ENCODE results near the gene ADAMTSL4. TPM values are rescaled to one million over a fixed set of nuclear protein-coding genes. Genes with fewer than 3 reads are reported as not detected.
"Not testable (repeated sequence)": the region's sequence is repeated elsewhere in the genome, so short reads cannot be mapped to it uniquely, and the experiment has no call there.

Gene ADAMTSL4
- total RNA-seq, 1 experiment from 2014 or later, result 0.60 TPM

DNA sequence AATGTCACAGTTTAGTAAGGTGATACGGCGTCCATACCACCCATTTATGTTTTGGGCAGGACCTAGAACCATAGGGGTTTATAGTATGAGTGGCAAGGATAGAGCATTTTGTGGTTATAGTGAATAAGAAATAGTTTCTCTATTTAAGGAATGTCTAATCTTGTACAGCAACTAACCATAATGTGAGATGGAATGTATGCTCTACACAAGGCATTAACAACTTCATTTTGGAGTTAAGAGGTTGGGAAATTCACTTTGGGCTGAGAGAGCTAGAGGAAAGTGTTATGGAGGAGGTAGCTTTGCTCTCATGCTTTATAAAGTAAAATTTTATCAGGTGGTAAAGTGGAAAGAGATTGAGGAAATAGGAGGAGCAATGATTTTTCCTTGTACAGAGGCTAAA, 33.2 kb downstream of the ADAMTSL4 start:
- no peak for DNase-seq (ENCODE audit: low read depth)

DNA sequence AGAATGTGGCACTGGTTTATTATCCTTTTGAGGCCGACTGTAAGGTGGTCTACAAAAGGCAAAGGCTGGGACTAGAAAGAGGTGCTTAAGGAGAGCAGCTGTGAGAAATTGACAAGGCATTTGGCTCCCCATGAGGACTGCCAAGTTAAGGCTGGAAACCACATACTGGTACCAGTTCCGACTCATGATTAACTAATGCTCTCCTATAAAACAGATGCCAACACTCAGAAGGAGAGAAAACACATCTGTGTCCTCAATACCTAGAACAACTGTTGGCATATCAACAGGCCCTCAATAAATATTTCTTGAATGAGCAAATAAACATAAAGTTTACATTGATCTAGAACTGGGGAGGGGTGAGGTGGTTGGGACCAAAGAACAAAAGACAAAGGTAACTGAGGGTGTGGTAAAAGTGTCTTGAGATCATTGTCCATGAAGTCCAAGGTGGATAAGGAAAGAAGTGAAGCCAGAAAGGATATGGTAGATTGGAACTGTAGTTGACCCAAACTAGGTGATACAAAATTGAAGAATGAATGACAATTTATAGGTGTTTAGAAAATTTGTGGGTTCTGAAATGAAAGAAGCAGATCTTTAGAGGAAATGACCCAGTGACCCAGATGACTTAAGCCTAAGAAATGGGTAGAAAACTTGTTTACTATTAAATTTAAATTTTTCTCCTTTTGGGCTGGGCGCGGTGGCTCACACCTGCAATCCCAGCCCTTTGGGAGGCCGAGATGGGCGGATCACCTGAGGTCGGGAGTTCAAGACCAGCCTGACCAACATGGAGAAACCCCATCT, 47.1 kb downstream of the ADAMTSL4 start:
- DNase-seq (ENCODE audit: low read depth), result peak; percentile 38

DNA sequence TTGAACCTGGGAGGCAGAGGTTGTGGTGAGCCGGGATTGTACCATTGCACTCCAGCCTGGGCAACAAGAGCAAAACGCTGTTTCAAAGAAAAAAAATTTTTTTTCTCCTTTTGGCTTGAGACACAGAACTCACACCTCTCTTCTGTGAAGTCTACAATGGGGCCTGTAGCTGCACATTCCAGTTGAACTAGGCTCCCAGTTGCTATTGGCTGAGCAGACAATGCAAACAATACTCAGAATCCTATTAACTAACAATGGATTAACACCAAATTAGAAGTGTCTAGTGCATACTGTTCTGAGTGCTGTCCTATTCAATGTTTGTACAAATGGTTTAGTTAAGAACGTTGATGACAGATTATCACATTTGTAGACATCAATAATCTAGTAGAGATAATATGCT, 47.8 kb downstream of the ADAMTSL4 start:
- no peak for DNase-seq (ENCODE audit: low read depth)

DNA sequence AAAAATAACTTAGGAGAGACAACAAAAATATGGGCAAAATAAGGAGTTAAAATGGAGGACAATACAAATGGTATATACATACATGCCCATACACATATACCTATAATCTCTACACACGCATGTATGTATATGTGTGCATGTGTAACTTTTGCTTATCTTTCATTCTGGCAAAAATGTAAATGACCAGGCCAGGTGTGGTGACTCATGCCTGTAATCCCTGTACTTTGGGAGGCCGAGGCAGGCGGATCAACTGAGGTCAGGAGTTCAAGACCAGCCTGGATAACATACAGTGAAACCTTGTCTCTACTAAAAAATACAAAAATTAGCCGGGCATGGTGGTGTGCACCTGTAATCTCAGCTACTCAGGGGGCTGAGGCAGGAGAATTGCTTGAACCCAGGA, 49.1 kb downstream of the ADAMTSL4 start:
- DNase-seq (ENCODE audit: low read depth), result not testable (repeated sequence)

DNA sequence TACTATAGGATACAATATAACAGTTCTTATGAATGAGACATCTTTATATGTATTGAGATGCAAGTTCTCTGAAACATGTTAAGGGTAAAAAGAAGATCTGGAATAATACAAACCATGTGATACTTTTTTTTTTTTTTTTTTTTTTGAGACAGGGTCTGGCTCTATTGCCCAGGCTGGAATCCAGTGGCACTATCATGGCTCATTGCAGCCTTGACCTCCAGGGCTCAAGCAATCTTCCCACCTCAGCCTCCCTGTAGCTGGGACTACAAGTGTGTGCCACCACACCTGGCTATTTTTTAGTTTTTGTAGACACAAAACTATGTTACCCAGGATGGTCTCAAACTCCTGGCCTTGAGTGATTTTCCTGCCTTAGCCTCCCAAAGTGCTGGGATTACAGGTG, 52.3 kb downstream of the ADAMTSL4 start:
- no peak for DNase-seq (ENCODE audit: low read depth)

DNA sequence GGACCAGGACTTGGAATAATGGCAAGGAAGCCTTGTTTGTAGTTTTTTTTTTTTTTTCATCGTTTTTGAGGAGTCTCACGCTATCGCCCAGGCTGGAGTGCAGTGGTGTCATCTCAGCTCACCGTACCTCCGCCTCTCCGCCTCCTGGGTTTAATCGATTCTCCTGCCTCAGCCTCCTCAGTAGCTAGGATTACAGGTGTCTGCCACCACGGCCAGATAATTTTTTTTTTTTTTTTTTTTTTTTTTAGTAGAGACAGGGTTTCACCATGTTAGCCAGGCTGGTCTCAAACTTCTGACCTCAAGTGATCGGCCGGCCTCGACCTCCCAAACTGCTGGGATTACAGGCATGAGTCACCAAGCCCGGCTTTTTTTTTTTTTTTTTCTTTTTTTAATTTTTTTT, 53.2 kb downstream of the ADAMTSL4 start:
- not testable (repeated sequence) for DNase-seq (ENCODE audit: low read depth)

DNA sequence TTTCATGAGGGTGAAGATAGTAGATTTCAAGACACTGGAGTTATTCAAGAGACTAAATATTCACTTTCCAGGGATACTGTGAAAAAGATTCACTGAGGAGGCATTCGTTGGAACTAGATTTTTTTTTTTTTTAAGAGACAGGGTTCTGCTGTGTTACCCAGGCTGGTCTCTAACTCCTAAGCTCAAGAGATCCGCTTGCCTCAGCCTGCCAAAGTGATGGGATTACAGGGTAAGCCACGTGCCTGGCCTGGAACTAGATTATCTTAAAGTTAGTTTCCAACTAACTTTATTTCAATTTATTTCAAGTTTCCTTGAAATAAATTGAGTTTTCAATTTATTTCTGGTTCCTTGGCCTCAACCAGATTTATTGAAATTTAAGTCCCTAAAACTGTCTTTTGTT, 54.5 kb downstream of the ADAMTSL4 start:
- no peak for DNase-seq (ENCODE audit: low read depth)

DNA sequence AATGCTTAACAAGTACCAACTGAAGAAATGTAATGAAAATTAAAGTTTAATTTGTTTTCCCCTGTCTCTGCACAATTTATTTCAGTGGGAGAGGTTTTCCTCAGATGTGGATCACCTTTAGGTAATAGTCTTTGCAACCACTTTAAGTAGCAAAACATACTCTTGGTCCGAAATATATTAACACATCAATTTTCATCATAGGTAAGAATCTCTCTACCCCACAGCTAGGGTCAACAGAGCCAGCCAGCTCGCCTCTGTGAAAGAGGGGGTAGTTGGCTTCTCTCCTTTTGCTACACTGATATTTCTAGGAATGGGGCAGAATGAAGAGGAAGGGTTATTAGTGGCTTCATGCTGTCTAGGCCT, 55.0 kb downstream of the ADAMTSL4 start:
- DNase-seq (ENCODE audit: low read depth), result no peak

DNA sequence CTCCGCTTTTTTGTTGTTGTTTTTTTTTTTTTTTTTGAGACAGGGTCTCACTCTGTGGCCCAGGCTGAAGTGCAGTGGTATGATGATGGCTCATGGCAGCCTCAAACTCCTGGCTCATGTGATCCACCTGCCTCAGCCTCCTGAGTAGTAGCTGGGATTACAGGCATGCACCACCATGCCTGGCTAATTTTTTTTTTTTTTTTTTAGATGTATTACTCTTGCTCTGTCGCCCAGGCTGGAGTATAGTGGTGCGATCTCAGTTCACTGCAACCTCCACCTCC, 56.2 kb downstream of the ADAMTSL4 start:
- not testable (repeated sequence) for DNase-seq (ENCODE audit: low read depth)

DNA sequence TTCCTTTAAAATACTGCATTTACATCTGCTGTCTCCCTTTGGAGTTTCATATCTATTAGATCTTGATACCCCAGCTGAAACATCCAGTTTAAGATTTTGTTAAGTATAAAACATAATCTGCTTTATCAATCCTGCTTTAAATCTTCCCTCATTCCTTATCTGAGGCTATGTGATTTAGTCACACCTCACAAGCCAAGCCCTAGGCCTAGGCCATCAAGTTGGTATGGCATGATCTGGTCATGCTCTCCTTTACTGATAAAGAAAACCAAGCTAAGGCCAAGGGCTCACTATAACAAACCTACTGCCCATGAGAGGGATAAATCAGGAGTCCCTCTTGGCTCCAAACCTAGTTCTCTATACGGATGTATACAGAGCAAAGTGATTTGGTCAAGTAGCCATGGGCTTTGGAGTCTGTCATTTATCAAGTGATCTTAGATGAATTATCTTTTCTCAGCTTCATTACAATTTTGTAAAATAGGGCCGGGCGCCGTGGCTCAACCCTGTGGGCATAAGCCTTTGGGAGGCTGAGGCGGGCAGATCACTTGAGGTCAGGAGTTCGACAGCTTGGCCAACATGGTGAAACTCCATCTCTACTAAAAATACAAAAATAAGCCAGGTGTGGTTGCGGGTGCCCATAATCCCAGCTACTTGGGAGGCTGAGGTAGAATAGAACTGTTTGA, 57.4 kb downstream of the ADAMTSL4 start:
- no peak for DNase-seq (ENCODE audit: low read depth)

DNA sequence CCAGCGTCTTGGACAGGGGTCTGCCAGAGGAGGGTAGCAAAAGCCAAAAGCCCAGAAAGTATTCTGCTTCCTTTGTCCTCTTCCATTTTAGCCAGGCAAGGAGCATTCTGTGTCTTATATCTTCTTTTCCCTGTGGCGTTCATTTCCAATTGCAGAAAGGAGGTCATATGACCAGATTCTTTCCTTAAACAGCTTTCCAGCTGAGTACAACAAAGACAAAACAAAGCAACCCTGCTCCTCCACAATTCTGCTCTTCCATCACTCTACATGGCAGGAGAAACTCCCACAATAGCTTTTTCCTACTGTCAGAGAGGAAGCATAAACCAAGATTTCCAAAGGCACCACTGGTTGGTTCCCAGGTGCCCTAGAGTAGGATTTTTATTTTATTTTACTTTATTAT, 60.5 kb downstream of the ADAMTSL4 start:
- DNase-seq (ENCODE audit: low read depth), result no peak

Other genes starting within 250 kb of the ADAMTSL4 start
- gene PRPF3, start 227.9 kb upstream of the ADAMTSL4 start, total RNA-seq (2014; rRNA removed; shearing (Covaris generic)), result 37.9 and 40.5 TPM in 2 replicates
- gene RPRD2, start 185.3 kb upstream of the ADAMTSL4 start, total RNA-seq (2014; rRNA removed; shearing (Covaris generic)), result 7.7 and 10.3 TPM in 2 replicates
- gene TARS2, start 62.0 kb upstream of the ADAMTSL4 start, total RNA-seq (2014; rRNA removed; shearing (Covaris generic)), result 16.2 and 32.4 TPM in 2 replicates
- gene ECM1, start 41.3 kb upstream of the ADAMTSL4 start, total RNA-seq (2014; rRNA removed; shearing (Covaris generic)), result 110 and 139 TPM in 2 replicates
- gene FALEC, start 33.7 kb upstream of the ADAMTSL4 start, total RNA-seq (2014; rRNA removed; shearing (Covaris generic)), result not detected in 2 replicates
- 119 and 124 TPM in 2 replicates for gene MCL1, start 30.2 kb downstream of the ADAMTSL4 start, total RNA-seq (2014; rRNA removed; shearing (Covaris generic))
- 75.2 and 85.5 TPM in 2 replicates for gene ENSA, start 80.2 kb downstream of the ADAMTSL4 start, total RNA-seq (2014; rRNA removed; shearing (Covaris generic))
- gene GOLPH3L, start 147.7 kb downstream of the ADAMTSL4 start, total RNA-seq (2014; rRNA removed; shearing (Covaris generic)), result 9.3 and 9.4 TPM in 2 replicates
- gene HORMAD1, start 171.5 kb downstream of the ADAMTSL4 start, total RNA-seq (2014; rRNA removed; shearing (Covaris generic)), result not detected in 2 replicates
- 39.2 and 40.1 TPM in 2 replicates for gene CTSS, start 216.4 kb downstream of the ADAMTSL4 start, total RNA-seq (2014; rRNA removed; shearing (Covaris generic))